ENCODE results near the gene NPHS1.
A peak's percentile ranks its signal among the peaks of the same experiment; 100 is the strongest.
"Not testable (repeated sequence)": the region's sequence is repeated elsewhere in the genome, so short reads cannot be mapped to it uniquely, and the experiment has no call there.

Gene NPHS1

DNA sequence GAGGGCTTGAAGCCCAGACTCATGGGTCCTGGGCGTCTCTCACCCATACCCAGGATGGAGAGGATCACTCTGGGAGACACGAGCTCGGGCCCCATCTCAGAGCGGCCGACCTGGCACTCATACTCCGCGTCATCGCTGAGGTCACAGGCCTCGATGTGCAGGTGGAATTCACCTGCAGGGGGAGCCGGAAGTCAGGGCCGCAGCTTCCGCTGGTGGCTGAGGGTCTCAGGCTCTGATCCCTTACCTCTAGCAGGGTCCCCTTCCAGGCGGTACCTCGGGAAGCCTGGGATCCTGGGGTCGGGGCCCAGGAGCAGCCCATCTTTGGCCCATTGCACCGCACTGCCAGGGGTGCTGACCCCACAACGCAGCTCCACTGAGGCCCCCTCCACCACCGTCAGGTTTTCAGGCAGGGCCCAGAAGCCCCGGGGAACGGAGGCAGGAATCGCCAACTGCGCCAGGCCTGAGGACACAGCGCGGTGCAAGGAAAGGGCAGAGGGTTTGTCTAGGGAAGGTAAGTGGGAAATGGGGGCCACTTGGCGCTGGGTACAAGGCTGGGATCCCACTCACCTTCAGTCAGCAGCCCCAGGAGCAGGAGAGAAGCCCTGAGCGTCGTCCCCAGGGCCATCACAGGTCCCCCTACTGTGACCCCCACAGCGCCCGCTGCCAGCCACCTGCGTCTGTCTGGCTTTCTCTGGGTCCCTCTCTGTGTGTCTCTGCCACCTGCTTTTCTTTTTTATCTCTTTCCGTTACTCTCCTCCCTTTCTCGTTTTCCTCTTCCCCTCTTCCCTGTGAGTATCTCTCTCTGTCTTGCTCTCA, 883 bp downstream of the NPHS1 start:
- DNase-seq (ENCODE audit: insufficient read length, low spot score) (no peak), FAIRE-seq (no peak)

DNA sequence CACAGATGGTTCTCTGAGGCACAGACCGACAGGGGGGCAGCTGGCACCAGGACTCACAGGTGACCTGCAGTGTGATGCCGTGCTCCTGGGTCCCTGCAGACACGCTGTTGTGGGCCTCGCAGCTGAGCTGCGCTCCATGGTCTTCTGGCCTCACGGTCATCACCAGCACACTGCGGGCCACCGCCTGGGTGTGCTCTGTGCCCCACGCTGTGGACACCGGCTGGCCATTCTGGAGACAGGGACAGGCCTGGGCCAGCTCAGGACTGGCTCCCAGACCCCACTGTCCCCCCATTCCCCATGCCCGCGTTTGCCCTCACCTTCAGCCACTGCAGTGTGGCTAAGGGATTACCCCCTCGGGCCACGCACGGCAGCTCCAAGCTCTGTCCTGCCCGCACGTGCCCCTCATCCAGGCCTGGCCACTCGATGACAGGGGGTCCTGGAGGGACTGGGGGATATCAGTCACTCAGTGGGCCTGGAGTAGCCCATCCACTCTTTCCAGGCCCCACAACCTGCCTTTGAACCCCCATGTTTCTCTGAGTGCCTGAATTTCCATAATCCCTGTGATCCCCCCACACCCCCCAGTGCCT, 3.3 kb downstream of the NPHS1 start:
- no peak for FAIRE-seq
- DNase-seq (ENCODE audit: insufficient read length, low spot score) = no peak

DNA sequence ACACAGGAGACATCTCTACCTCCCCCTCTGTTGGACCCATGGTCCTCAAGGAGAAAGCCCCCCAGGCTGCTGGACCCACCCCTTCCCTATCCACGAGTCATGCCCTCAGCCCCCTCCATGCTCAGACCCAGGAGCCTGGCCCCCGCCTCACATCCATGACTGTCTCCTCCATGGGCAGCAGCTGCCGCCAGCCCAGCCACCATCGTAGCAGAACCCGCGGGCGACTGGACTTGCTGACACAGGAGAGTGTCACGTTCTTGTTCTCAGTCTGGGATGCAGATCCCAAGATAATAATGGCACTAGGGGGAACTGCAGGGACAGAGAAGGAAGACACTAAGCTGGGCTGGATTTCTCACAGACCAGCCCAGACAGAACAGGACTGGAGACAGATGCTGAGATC, 3.8 kb downstream of the NPHS1 start:
- no peak for FAIRE-seq

DNA sequence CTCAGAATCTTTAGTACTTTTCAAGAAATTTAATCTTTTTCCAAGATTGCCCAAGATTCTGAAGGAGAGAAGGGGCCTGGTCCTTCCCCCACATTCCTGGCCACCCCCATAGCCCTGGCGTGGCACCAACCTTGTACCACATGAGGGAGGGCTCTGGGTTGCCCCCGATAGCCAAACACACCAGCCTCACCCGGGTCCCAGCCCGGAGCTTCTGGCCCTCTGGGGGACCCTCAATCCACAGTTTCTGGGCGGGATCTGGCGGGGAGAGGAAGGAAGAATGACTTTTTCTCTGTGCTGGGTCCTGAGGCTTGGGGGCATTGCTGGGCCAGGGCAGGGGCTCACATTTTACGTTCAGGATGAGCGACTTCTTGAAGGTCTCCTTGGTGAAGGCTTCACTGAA, 4.4 kb downstream of the NPHS1 start:
- FAIRE-seq (no peak), DNase-seq (ENCODE audit: insufficient read length, low spot score) (no peak)

More for the DNA sequence above, 3.8 kb downstream of the NPHS1 start:
- DNase-seq (ENCODE audit: insufficient read length, low spot score) = no peak

DNA sequence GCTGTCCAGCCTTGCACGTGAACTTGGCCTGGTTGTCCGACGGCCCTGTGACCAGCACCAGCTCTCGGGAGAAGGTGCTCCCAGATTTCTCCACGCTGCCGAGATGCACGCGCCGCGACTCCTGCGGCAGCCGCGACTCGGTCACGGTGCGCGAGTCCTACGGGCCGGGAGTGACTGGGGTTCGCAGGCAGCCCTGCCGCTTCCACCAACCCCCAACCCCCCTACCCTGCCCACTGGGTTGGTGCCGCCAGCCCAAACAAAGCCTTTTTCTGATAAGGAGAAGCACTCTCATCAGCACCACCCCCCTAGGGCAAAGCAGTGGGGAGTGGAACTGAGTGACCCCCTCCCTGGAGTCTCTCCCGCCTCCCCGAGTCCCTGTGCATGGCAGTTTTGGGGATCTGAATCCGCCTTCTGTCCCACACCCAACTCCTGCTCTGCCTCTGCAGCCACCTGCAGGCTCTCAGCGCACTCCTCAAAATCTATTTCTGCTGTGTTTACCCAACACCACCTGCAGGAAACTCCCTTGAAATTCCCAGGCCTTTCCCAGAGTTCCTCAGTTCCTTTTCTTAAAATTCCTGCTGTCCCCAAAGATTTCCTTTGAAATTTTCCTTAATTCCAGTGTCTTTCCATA, 6.2 kb downstream of the NPHS1 start:
- no peak for FAIRE-seq
- DNase-seq (ENCODE audit: insufficient read length, low spot score) = no peak

DNA sequence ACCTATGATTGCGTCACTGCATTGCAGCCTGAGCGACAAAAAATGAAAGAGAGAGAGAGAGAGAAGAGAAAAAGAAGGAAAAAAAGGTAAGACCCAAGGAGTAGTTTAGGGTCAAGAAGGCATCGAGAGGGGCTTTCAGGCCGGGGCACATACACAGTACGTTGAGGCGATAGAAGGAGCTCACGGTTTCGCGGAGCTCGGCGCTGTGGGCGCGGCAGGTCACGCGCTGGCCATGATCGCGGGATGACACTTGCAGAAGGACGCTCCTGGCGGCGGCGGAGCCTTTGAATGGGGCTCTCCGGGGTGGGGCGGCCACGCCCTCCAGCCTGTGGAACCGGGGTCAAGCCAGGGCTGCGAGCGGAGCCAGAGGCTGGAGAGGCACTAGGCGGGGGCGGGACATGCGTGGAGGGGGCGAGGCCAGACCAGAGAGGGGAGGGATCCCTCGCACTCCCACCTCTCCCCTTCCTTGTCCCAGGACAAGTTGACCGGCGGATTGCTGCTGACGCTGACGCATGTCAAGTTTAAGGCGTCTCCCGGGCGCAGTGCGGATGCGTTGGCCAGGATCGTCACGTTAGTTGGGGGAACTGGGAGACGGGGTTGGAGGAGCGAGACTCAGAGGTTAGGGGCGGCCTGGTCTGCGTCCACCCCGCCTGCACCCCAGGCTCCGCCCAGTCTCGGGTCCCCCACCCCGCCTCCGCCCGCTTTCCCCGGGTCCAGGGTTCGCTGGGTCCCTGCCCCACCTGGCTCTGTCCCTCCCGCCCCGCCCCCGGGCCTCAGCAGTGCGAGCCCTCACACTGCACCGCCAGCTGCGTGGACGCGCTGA, 6.9 kb downstream of the NPHS1 start:
- FAIRE-seq (peak; percentile 72), DNase-seq (ENCODE audit: insufficient read length, low spot score) (peak; percentile 39)

DNA sequence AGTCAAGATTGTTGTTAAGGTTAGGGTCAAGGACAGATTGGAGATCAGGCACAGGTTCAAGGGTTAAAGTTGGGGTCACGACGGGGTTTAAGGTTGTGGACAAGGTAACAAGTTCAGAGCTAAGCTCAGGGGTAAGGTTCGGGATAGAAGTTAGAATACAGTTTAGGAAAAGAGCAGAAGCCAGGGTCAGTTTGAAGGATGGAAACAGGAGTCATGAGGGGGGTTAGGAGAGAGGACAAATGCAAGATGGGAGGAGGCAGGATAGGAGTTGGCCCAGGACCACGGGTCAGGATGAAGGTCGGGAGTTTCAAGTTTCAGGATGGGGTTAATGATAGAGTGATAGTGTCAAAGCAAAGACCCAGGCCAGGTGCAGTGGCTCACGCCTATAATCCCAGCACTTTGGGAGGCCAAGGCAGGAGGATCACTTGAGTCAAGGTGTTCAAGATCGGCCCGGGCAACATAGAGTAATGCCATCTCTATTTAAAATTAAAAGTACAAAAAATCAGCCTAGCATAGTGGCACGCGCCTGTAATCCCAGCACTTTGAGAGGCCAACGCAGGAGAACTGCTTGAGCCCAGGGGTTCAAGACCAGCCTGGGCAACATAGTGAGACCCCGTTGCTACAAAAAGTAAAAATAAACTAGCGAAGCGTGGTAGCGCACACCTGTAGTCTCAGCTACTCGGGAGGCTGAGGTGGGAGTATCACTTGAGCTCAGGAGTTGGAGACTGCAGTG, 7.7 kb downstream of the NPHS1 start:
- FAIRE-seq (no peak), DNase-seq (ENCODE audit: insufficient read length, low spot score) (no peak)

DNA sequence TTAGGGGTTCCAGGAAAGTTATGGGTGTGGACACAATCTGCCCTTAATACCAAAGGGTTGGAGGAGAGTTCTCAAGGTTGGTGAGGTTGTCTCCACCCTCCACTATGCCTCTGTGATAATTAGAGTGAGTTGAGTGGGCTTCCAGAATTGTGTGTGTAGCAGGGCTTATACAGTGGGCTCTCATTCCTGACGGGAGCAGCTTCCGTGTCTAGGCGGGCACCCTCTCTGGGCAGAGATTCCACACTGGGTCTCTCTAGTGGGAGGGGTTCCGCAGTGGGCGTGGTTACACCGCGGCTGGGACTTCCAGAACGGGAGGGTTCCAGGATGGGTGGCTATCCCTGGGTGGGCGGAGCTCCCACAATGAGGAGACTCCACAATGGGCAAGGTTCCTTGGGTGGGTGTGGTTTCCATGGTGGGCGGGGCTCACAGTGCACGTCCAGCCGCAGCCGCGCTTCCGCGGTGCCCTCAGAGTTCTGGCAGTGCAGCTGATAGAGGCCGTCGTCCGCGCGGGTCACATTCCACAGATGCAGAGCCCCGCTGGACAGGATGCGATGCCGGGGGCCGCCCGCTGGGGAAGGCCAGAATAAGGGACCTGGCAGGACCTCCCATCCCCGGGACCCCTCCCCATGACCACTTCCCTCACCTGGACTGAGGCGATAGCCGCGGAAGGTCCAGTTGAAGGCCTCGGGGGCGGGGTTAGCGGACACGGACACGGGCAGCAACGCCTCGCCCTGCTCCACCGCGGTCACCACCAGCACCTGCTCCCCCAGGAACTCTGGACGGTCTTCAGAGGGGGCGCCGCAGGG, 8.4 kb downstream of the NPHS1 start:
- DNase-seq (ENCODE audit: insufficient read length, low spot score) (no peak), FAIRE-seq (no peak)

DNA sequence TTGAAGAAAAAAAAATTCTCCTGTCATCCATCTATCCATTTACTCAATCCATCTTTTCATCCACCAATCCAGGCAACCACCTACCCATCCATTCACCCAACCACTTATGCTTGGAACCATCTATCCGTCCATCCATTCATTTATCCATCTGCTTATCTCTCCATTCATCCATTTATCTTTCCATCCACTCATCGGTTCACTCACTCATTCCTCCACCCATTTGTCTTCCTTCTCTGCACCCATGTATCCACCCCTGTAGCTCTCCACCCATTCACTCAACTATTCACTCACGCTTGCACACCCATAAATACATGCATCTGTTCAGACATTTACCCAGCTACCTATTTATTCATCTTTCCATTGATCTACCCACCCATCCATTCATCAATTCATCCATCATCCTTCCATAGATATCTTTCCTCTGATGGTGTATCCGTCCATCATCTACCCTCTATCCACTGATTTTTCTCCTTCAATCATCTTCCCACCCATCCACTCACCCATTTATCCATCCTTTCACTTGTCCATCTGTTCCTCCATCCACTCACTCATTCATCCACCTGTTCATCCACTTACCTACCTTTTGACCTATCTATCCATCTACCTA, 9.5 kb downstream of the NPHS1 start:
- no peak for DNase-seq (ENCODE audit: insufficient read length, low spot score)
- FAIRE-seq = no peak

DNA sequence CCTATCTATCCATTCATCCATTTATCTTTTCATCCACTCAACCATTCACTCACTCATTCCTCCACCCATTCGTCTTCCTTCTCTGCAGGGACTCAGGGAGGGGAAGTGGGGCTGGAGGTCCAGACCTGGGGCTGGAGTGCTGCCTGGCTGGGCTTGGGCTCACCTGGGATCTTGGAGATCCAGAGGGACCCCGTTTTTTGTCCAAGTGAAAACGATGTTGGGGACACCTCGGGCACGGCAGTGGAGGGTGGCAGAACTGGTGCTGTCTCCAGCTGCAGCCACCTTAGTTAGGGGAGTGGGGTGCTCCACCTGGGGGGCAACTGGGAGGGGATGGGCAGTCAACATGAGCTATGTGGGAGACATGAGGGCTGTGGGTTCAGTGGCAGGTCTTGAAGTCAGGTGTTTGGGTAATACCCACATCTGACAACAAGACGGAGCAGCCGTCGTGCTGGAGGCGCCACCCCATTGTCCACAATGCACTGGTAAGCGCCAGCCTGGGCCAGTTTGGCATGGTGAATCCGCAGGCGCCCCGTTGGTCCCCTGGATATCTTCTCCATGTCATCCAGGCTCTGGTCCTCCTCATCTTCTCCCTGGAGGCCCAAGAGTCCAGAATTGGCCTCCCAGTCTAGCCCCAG, 10.2 kb downstream of the NPHS1 start:
- DNase-seq (ENCODE audit: insufficient read length, low spot score) (no peak), FAIRE-seq (no peak)

DNA sequence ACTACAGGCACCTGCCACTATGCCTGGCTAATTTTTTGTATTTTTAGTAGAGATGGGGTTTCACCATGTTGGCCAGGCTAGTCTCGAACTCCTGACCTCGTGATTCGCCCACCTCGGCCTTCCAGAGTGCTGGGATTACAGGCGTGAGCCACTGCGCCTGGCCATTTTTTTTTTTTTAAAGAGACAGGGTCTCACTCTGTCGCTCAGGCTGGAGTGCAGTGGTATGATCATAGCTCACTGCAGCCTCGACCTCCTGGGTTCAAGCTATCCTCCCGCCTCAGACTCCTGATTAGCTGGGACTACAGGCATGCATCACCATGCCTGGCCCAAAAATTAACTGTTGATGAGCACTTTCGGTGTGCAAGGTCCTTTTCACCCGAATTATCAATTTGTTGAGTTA, 16.2 kb downstream of the NPHS1 start:
- FAIRE-seq; DNase-seq (ENCODE audit: insufficient read length, low spot score): not testable (repeated sequence)

DNA sequence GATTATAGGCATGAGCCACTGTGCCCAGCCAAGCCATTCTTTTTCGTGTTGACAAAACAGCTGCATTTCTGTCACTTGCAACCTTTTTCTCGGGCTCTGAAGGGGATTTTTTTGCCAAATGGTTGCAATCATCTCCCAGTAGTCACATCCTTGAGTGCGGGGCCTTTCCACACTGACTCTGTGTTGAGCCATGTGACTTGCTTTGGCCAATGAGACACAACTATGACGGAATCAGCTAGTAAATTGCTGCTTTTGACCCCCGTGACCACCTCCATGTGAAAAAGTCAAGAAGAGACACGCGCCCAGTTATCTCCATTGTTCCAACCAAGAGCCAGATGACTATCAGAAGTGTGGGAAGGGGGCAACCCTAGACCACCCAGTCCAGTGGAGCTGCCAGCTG, 18.3 kb downstream of the NPHS1 start:
- FAIRE-seq (no peak), DNase-seq (ENCODE audit: insufficient read length, low spot score) (no peak)

DNA sequence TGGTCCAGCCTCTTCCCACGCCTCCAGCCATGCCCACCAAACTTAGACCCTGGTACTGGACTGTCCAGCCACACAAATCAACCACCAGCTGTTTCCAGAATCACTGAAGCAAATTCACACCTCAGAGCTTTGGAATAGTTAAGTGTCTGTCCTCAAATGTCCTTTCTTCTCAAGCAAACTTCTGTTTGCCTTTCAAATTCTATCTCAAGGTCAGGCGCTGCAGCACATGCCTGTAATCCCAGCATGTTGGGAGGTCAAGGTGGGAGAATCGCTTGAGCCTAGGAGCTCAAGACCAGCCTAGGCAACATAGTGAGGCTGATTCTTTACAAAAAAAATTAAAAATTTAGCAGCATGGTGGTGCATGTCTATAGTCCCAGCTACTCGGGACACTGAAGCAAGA, 20.2 kb downstream of the NPHS1 start:
- FAIRE-seq (no peak), DNase-seq (ENCODE audit: insufficient read length, low spot score) (no peak)

DNA sequence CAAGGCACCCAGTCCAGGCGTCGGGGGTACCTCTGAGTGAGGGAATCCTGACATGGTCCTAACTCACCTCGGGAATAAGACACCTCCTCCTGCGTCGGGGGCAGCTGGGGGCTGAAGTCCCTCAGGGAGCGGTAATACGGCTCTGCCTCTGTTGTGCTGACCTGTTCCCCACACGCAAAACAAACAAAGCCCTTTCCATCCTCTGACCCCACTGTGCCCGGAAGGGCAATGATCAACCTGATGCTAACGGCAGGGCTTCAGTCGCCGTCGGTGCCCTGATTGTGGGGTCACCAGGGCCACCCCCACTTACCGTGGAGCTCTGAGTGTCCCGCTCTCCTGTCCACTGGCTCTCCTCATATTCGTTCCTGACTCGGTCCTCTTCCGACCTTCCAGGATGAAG, 21.3 kb downstream of the NPHS1 start:
- FAIRE-seq = no peak

DNA sequence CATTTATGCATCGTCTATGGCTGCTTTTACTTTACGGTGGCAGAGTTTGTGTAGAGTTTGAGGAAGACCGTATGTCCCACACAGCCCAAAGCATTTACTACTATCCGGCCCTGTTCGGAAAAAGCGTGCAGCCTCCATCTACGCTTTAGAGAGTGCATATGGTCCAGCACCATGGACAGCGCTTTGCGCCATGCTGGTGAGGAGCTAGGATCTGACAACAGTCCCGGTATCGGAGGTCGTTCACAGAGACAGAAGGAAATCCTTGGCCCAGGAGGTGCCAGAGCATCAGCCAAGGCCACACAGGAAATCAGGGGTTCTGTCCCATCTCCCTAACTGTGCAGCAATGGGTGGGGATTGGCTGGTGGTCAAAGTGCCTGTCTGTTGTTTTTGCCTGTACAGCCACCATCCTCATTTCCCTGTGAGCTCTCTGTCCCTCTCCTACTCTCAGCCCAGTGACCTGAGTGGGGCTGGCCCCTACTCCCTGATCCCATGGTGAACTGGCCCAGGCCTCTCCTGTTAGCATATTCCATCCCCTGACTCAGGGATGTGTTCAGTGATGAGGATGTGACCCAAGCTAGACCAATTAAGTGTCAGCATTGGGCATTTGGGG, 23.5 kb downstream of the NPHS1 start:
- FAIRE-seq (peak; percentile 48), DNase-seq (ENCODE audit: insufficient read length, low spot score) (peak; percentile 71)

More for the DNA sequence above, 21.3 kb downstream of the NPHS1 start:
- no peak for DNase-seq (ENCODE audit: insufficient read length, low spot score)

DNA sequence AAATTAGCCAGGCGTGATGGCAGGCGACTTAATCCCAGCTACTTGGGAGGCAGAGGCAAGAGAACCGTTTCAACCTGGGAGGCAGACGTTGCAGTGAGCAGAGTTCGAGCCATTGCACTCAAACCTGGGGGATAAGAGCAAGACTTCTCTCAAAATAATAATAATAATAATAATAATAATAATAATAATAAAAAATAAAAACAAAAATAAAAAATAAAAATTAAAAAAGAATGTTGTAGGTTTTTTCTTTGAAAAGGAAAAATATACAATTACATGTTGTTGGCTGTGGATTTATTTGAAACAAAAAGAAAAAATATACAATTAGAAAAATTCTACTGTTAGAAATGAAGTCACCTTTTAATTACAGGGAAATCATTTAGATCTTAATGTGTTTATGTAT, 28.2 kb downstream of the NPHS1 start:
- FAIRE-seq = no peak

DNA sequence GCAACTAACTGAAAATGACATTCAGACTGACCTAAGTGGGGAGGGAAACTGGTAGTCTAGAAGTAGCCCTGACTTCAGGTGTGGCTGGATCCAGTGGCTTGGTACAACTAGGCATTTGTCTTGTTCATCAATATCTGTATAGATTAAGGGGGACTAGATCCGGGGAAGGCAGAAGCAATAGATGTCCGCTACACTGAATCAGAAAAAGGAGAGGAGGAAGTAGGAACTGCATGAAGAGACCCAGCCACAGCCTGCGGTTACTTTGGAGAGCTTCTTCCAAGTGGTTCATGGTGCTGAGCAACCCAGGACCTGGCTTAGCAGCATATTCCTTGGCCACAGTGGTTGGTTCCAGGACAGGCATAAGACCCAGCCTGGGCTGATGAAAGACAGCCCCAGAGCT, 29.7 kb downstream of the NPHS1 start:
- DNase-seq (ENCODE audit: insufficient read length, low spot score) (no peak), FAIRE-seq (no peak)

More for the DNA sequence above, 28.2 kb downstream of the NPHS1 start:
- no peak for DNase-seq (ENCODE audit: insufficient read length, low spot score)

DNA sequence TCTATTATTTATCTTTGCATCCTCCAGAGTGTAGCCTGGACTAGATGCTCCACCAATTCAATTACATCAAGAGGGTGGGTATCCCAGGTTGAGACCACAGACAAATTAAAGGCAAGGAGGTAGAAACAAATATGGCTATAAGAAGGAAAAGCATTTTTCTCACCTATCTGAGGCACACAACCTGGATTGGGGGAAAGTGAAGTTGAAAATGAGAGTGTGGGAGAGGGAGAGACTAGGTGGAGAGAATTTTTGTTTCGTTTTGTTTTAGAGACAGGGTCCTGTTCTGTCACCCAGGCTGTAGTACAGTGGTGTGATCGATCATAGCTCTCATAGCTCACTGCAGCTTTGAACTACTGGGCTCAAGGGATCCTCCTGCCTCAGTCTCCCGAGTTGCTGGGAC, 33.9 kb downstream of the NPHS1 start:
- no peak for FAIRE-seq
- DNase-seq (ENCODE audit: insufficient read length, low spot score) = no peak

All from HTR-8/SVneo (cell line).